ENCODE results near the gene CFAP77. TPM values are rescaled to one million over a fixed set of nuclear protein-coding genes. Genes with fewer than 3 reads are reported as not detected.

CFAP77 gene
- total and polyA plus RNA-seq, 10 of the 15 experiments (the other 5 are each of a cell fraction or from before 2014, with no cell fraction given) = 0.33 TPM; not detected in 9

DNA sequence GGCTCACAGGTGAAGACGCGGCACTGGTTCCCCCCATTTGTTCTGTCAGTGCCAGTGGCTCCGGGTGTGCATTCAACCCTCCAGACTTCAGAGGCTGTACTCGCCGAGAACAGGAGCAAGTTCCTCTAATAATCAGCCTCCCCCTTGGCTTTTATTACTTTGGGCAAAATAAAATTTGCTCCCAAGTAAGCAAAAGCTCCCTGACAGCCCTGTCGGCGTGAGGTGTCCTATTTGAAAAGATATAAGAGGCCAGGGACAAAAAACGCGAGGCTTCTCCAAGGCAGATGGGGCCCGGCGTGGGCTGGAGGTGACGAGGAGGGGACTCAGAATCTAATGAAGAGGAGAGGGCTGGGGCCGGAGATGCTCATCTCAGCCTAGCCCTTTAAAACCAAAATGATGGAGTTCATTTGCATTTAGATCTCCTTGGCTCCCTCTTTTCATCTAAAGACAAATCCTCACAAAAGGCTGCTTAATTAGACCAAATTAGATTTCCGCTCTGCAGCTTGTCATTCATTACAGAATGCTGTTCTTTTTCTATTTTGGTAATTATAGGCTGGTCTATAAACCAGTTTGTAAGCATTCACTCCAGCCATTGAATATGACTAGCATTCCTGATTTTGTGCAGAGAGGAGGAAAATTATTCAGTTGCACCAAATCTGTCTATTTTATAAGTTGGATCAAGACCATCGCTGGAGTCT lies 68.5 kb downstream of the CFAP77 start:
- no peak overlapping the region for H2AFZ ChIP-seq (ENCODE audit: control insufficient read depth, low read depth, low read length)
- H3K36me3 ChIP-seq (ENCODE audit: control insufficient read depth in 2 of 2, insufficient read depth in 2 of 2, low read length in 1 of 2) = no peaks in the 10 kb centered on the region
- DNase-seq (ENCODE audit: low read depth, low spot score) = no peak
- H3K4me2 ChIP-seq (ENCODE audit: control insufficient read depth, insufficient read depth) = no peak overlapping the region
- 57% methylated on average over 15 of the region's 15 CpGs for WGBS (ENCODE audit: insufficient coverage, insufficient replicate concordance, low lambda C conversion rate, missing lambda C conversion rate)
- in situ Hi-C loops (cut with MboI) = no loop called here
- ChIA-PET SMC1A (ENCODE audit: uncharacterized antibody, unreplicated experiment) (interaction anchor here (1.4 kb wide), 1 partner anchor 11 kb away, joined by 3 read pairs; no protein-coding TSS in a partner anchor), POLR2A (no interaction called here), RAD21 (ENCODE audit: unreplicated experiment) (no interaction called here), CTCF (interaction anchor here (0.6 kb wide), 1 partner anchor 61 kb away, joined by 3 read pairs; no protein-coding TSS in a partner anchor)
- H3K4me3 ChIP-seq = no peak overlapping the region
- peaks cover 0 to 2% of the 10 kb centered on the region in 2 experiments; a peak in 2 of 4 replicates for H3K27me3 ChIP-seq (replicated peaks in 1 of 2; ENCODE audit: control insufficient read depth in 2 of 2, insufficient read depth in 2 of 2, low read length in 1 of 2)
- ATAC-seq = no peak
- no peak overlapping the region for H3K9ac ChIP-seq (ENCODE audit: control insufficient read depth, insufficient read depth, low read length)
- H4K20me1 ChIP-seq (ENCODE audit: control insufficient read depth, insufficient read depth) = no peaks in the 10 kb centered on the region
- H3K27ac ChIP-seq (ENCODE audit: control insufficient read depth, insufficient read depth) = no peak overlapping the region
- intact Hi-C loops (cut with micrococcal nuclease; ENCODE audit: unreplicated experiment) = no loop called here
- TF ChIP-seq ZBED1 (IDR thresholded peaks at IDR 0.05; ENCODE audit: borderline replicate concordance) (no peak), GATAD2B (conservative IDR thresholded peaks at IDR 0.05; ENCODE audit: low read depth) (no peak), SMAD5 (IDR thresholded peaks at IDR 0.05; ENCODE audit: low read depth) (no peak), BHLHE40 (IDR thresholded peaks at IDR 0.05; ENCODE audit: borderline replicate concordance in 1 of 2, low read depth in 2 of 2, low read length in 1 of 2) (no peak), NFIC (IDR thresholded peaks at IDR 0.05; ENCODE audit: low read depth, low read length) (no peak), SREBF1 (IDR thresholded peaks at IDR 0.05; ENCODE audit: low read length) (no peak)
- no peaks in the 10 kb centered on the region for H3K9me3 ChIP-seq (replicated peaks; ENCODE audit: control insufficient read depth, insufficient read depth, low read length)
- no peaks in the 10 kb centered on the region for H3K4me1 ChIP-seq (ENCODE audit: control insufficient read depth, insufficient read depth, low read length)
- no TSS peak for BruUV-seq (replicated peaks)
- no peak for FAIRE-seq
- H3K79me2 ChIP-seq (ENCODE audit: control insufficient read depth, insufficient read depth, low read length) = no peaks in the 10 kb centered on the region

DNA sequence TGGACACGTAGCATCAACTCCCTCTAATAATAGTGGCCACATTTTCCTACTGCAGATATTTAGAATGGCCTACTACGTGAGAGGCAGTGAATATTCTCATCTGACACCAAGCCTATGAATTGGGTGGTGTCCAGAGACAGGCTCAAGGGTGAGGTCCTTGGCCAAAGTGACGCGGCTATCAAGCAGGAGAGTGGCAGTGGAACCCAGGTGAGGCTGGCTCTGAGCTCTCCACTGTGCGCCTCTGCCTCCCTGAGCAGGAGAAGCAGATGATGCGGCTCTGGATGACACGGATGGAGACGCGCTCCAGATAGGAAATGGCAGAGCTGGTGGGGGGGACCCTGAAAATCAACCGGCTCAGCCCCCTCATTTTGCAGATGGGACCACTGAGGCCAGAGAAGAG lies 69.7 kb downstream of the CFAP77 start:
- POLR2A ChIA-PET = no interaction called here
- H3K4me2 ChIP-seq (ENCODE audit: control insufficient read depth, insufficient read depth) = no peak overlapping the region
- FAIRE-seq (no peak), DNase-seq (ENCODE audit: low read depth, low spot score) (no peak), ATAC-seq (no peak)
- H3K36me3 ChIP-seq (ENCODE audit: control insufficient read depth in 2 of 2, insufficient read depth in 2 of 2, low read length in 1 of 2) = no peaks in the 10 kb centered on the region
- WGBS (ENCODE audit: insufficient coverage, insufficient replicate concordance, low lambda C conversion rate, missing lambda C conversion rate) = 59% methylated on average over 10 of the region's 10 CpGs
- H3K4me3 ChIP-seq = no peak overlapping the region
- RAD21 ChIA-PET (ENCODE audit: unreplicated experiment) = no interaction called here
- H3K4me1 ChIP-seq (ENCODE audit: control insufficient read depth, insufficient read depth, low read length) = no peaks in the 10 kb centered on the region
- intact Hi-C loops (cut with micrococcal nuclease; ENCODE audit: unreplicated experiment) (no loop called here), in situ Hi-C loops (cut with MboI) (no loop called here)
- H3K79me2 ChIP-seq (ENCODE audit: control insufficient read depth, insufficient read depth, low read length) = no peaks in the 10 kb centered on the region
- H2AFZ ChIP-seq (ENCODE audit: control insufficient read depth, low read depth, low read length) = no peak overlapping the region
- H3K9ac ChIP-seq (ENCODE audit: control insufficient read depth, insufficient read depth, low read length) = no peak overlapping the region
- CTCF ChIA-PET = no interaction called here
- H3K9me3 ChIP-seq (replicated peaks; ENCODE audit: control insufficient read depth, insufficient read depth, low read length) = no peaks in the 10 kb centered on the region
- no TSS peak for BruUV-seq (replicated peaks)
- H4K20me1 ChIP-seq (ENCODE audit: control insufficient read depth, insufficient read depth) = no peaks in the 10 kb centered on the region
- TF ChIP-seq IRF4 (IDR thresholded peaks at IDR 0.05; ENCODE audit: low read depth, low read length) (no peak), DPF2 (IDR thresholded peaks at IDR 0.05) (no peak)
- TF ChIP-seq, protein P1, sequence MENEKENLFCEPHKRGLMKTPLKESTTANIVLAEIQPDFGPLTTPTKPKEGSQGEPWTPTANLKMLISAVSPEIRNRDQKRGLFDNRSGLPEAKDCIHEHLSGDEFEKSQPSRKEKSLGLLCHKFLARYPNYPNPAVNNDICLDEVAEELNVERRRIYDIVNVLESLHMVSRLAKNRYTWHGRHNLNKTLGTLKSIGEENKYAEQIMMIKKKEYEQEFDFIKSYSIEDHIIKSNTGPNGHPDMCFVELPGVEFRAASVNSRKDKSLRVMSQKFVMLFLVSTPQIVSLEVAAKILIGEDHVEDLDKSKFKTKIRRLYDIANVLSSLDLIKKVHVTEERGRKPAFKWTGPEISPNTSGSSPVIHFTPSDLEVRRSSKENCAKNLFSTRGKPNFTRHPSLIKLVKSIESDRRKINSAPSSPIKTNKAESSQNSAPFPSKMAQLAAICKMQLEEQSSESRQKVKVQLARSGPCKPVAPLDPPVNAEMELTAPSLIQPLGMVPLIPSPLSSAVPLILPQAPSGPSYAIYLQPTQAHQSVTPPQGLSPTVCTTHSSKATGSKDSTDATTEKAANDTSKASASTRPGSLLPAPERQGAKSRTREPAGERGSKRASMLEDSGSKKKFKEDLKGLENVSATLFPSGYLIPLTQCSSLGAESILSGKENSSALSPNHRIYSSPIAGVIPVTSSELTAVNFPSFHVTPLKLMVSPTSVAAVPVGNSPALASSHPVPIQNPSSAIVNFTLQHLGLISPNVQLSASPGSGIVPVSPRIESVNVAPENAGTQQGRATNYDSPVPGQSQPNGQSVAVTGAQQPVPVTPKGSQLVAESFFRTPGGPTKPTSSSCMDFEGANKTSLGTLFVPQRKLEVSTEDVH (IDR thresholded peaks at IDR 0.05; ENCODE audit: low read depth, partially characterized antibody) = no peak
- H3K27ac ChIP-seq (ENCODE audit: control insufficient read depth, insufficient read depth) = no peak overlapping the region
- SMC1A ChIA-PET (ENCODE audit: uncharacterized antibody, unreplicated experiment) = no interaction called here
- H3K27me3 ChIP-seq (replicated peaks in 1 of 2; ENCODE audit: control insufficient read depth in 2 of 2, insufficient read depth in 2 of 2, low read length in 1 of 2) = peaks cover 0 to 2% of the 10 kb centered on the region in 2 experiments; a peak in 2 of 4 replicates
